HFFc6 (cell line): Measurements from ENCODE around the gene SAFB. TPM values are rescaled to one million over a fixed set of nuclear protein-coding genes. Genes with fewer than 3 reads are reported as not detected.

Source experiments
- DNase-seq: peaks from one replicate; pipeline ENCODE4 v3.0.0-alpha.2; 2018
- H3K27ac Mint-ChIP-seq: 2 replicates; pipeline ENCODE4 v1.8.0; 2020; ENCODE audit warnings: mild to moderate bottlenecking, mixed read lengths
- H3K27me3 Mint-ChIP-seq: 2 replicates; pipeline ENCODE4 v1.8.0; 2021; ENCODE audit warnings: mild to moderate bottlenecking, moderate library complexity, mixed read lengths; ENCODE audit not compliant: insufficient read depth
- H3K36me3 Mint-ChIP-seq: 2 replicates; pipeline ENCODE4 v1.8.0; 2021; ENCODE audit warnings: low read depth, mixed read lengths
- H3K4me1 Mint-ChIP-seq: 2 replicates; pipeline ENCODE4 v1.8.0; 2020; ENCODE audit warnings: low read depth, mixed read lengths
- H3K4me3 Mint-ChIP-seq: 2 replicates; pipeline ENCODE4 v1.8.0; 2020; ENCODE audit warnings: mild to moderate bottlenecking, moderate library complexity, mixed read lengths
- H3K9me3 Mint-ChIP-seq: 2 replicates; pipeline ENCODE4 v1.8.0; 2020; ENCODE audit warnings: mild to moderate bottlenecking, mixed read lengths
- CTCF ChIP-seq: fragments of 200-600 bp; sonication (generic); IDR thresholded peaks from 2 replicates; pipeline ENCODE4 v1.5.0; 2021; ENCODE audit warnings: antibody characterized with exemption, mild to moderate bottlenecking
- total RNA-seq, 6 experiments: library from RNA; stranded (reverse); fragmentation: NEBNext Ultra II Directional; extraction: Animal tissue kit (Norgen Biotek cat#: 25700); gene quantifications; 2 replicates in 1 of 6; 3 replicates in 5 of 6; pipeline ENCODE4 v1.2.3, GENCODE V29; 2021

The SAFB gene
- total RNA-seq, 6 experiments from 2014 or later, result 41.7 to 53.6 (median 49.3) TPM

DNA sequence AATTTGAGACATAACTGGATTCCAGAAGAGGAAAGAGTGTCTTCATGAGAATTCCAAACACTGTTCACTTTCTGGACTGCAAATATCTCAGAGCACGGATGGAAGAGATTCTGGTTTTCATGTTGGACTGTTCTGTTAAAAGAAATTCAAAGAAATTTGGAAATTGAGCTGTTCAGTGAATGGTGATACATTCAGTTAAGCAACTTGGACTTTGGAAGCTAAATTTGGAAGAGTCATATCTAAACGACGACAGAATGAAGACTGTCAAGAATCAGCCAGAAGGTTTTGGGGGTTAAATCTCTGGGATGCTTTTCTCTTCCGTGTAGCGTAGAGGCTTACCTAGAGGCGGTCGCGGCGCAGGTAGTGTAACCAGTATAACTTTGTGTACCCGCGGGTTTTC, 25.6 kb downstream of the SAFB start:
- H3K27ac Mint-ChIP-seq, result no peak overlapping the region
- H3K4me1 Mint-ChIP-seq, result peaks cover 18% of the 10 kb centered on the region
- peaks cover 50% of the 10 kb centered on the region for H3K36me3 Mint-ChIP-seq
- TF ChIP-seq CTCF, result no peak
- H3K4me3 Mint-ChIP-seq, result no peak overlapping the region
- H3K9me3 Mint-ChIP-seq, result no peaks in the 10 kb centered on the region
- no peak for DNase-seq
- peaks cover 1% of the 10 kb centered on the region; the same call in 1 of the 2 replicates for H3K27me3 Mint-ChIP-seq

DNA sequence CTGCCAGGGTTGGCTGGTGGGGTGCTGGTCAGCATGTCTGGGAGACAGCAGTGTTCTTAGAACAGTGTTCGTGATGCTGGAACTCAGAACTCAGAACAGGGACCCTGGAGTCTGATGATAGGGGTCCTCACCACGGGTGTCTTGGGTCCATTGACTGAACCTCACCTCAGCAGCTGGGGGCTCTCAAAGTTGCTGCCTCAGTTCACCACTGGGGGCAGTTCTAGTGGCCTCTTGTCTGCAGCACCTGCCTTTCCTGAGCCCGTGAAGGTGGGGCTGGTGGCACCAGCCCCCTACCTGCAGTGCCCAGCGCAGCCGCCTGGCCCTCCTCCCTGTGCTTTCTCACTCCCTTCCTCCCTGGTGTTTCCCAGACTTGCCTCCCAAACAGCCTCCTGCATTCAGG, 28.5 kb downstream of the SAFB start:
- H3K4me3 Mint-ChIP-seq, result no peak overlapping the region
- no peak overlapping the region for H3K27ac Mint-ChIP-seq
- peak; percentile 16; the same call in 1 of the 2 replicates for TF ChIP-seq CTCF
- H3K27me3 Mint-ChIP-seq, result peaks cover 1% of the 10 kb centered on the region
- no peaks in the 10 kb centered on the region for H3K4me1 Mint-ChIP-seq
- DNase-seq, result no peak
- H3K36me3 Mint-ChIP-seq, result peaks cover 53% of the 10 kb centered on the region
- no peaks in the 10 kb centered on the region for H3K9me3 Mint-ChIP-seq

- Mint-ChIP-seq H3K36me3 (peaks cover 47% of the 10 kb centered on the region), H3K27me3 (peaks cover 4% of the 10 kb centered on the region), H3K9me3 (no peaks in the 10 kb centered on the region), H3K4me1 (no peaks in the 10 kb centered on the region), H3K27ac (no peak overlapping the region), H3K4me3 (no peak overlapping the region)
- TF ChIP-seq CTCF, result no peak
- DNase-seq, result no peak
These were observed 29.4 kb downstream of the SAFB start for GRCh38 chr19:5652261-5652660.

DNA sequence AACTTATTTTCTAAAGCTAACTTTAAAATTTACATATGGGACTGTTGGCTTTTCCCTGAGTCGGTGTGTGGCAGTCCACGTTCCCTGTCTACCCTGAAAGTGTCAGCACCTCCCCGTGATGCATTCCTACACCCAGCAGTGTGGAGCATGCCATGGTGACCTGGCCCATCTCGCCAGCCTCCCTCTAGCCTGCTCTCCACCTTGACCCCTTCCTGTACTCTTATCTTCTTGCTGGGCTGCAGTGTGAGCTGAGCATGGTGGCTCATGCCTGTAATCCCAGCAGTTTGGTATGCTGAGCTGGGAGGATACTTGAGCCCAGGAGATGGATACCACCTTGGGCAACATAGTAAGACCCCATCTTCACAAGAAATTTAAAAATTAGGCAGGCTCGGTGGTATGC, 32.0 kb downstream of the SAFB start:
- H3K9me3 Mint-ChIP-seq, result no peaks in the 10 kb centered on the region
- H3K36me3 Mint-ChIP-seq, result peaks cover 39% of the 10 kb centered on the region
- H3K27me3 Mint-ChIP-seq, result peaks cover 6% of the 10 kb centered on the region
- no peak overlapping the region for H3K27ac Mint-ChIP-seq
- no peak for DNase-seq
- no peak overlapping the region for H3K4me3 Mint-ChIP-seq
- H3K4me1 Mint-ChIP-seq, result no peaks in the 10 kb centered on the region
- no peak for TF ChIP-seq CTCF

GRCh38 chr19:5655412-5655811, 32.5 kb downstream of the SAFB start:
- H3K36me3 Mint-ChIP-seq, result peaks cover 36% of the 10 kb centered on the region
- no peaks in the 10 kb centered on the region for H3K4me1 Mint-ChIP-seq
- TF ChIP-seq CTCF, result no peak
- H3K27ac Mint-ChIP-seq, result no peak overlapping the region
- peaks cover 6% of the 10 kb centered on the region for H3K27me3 Mint-ChIP-seq
- no peak for DNase-seq
- no peaks in the 10 kb centered on the region for H3K9me3 Mint-ChIP-seq
- no peak overlapping the region for H3K4me3 Mint-ChIP-seq

- no peak for TF ChIP-seq CTCF
These were observed 38.6 kb downstream of the SAFB start for GRCh38 chr19:5661483-5661882.

More at GRCh38 chr19:5661483-5661882, 38.6 kb downstream of the SAFB start:
- Mint-ChIP-seq H3K9me3 (no peaks in the 10 kb centered on the region), H3K4me3 (no peak overlapping the region), H3K27ac (no peak overlapping the region), H3K4me1 (peaks cover 18% of the 10 kb centered on the region), H3K27me3 (peaks cover 5% of the 10 kb centered on the region; the same call in 1 of the 2 replicates), H3K36me3 (peaks cover 24% of the 10 kb centered on the region; the same call in 1 of the 2 replicates)
- DNase-seq, result no peak
